Measurements from ENCODE around the gene TBC1D1. TPM values are rescaled to one million over a fixed set of nuclear protein-coding genes. Genes with fewer than 3 reads are reported as not detected.

Gene TBC1D1
- polyA plus RNA-seq, 1 experiment: 50.7 TPM

- DNase-seq (ENCODE audit: low read depth, low spot score): no peak
- peaks cover 7% of the 10 kb centered on the region for H3K27me3 ChIP-seq (ENCODE audit: control insufficient read depth, insufficient read depth, low read length)
- no peak overlapping the region for H3K27ac ChIP-seq (ENCODE audit: low read depth, low read length)
- POLR2A ChIA-PET: no interaction called here
- no peaks in the 10 kb centered on the region for H3K9me3 ChIP-seq (ENCODE audit: control insufficient read depth, insufficient read depth, low read length)
- H3K4me3 ChIP-seq (ENCODE audit: low read depth, low read length): no peak overlapping the region
- CTCF ChIA-PET: no interaction called here
- TF ChIP-seq CTCF (IDR thresholded peaks at IDR 0.05; ENCODE audit: low read depth, low read length): no peak
These were observed 43.2 kb downstream of the TBC1D1 start for GRCh38 chr4:37934096-37934495.

- DNase-seq (ENCODE audit: low read depth, low spot score): no peak
- no peak overlapping the region for H3K4me3 ChIP-seq (ENCODE audit: low read depth, low read length)
- TF ChIP-seq CTCF (IDR thresholded peaks at IDR 0.05; ENCODE audit: low read depth, low read length): no peak
- ChIA-PET POLR2A (no interaction called here), CTCF (no interaction called here)
- no peak overlapping the region for H3K27ac ChIP-seq (ENCODE audit: low read depth, low read length)
- no peaks in the 10 kb centered on the region for H3K9me3 ChIP-seq (ENCODE audit: control insufficient read depth, insufficient read depth, low read length)
- peaks cover 7% of the 10 kb centered on the region for H3K27me3 ChIP-seq (ENCODE audit: control insufficient read depth, insufficient read depth, low read length)
These were observed 43.7 kb downstream of the TBC1D1 start for GRCh38 chr4:37934609-37935008.

GRCh38 chr4:37935026-37935425 is 44.1 kb downstream of the TBC1D1 start:
- CTCF ChIA-PET: interaction anchor here (0.8 kb wide), 1 partner anchor 17 kb away, joined by 3 read pairs; no protein-coding TSS in a partner anchor
- Histone ChIP-seq H3K27me3 (ENCODE audit: control insufficient read depth, insufficient read depth, low read length) (peaks cover 7% of the 10 kb centered on the region), H3K4me3 (ENCODE audit: low read depth, low read length) (no peak overlapping the region), H3K27ac (ENCODE audit: low read depth, low read length) (no peak overlapping the region), H3K9me3 (ENCODE audit: control insufficient read depth, insufficient read depth, low read length) (no peaks in the 10 kb centered on the region)
- DNase-seq (ENCODE audit: low read depth, low spot score): no peak
- no peak for TF ChIP-seq CTCF (IDR thresholded peaks at IDR 0.05; ENCODE audit: low read depth, low read length)
- POLR2A ChIA-PET: no interaction called here

- 0 out of 2 replicates have a peak, but pooled peaks have one; percentile 3 for TF ChIP-seq CTCF (IDR thresholded peaks at IDR 0.05; ENCODE audit: low read depth, low read length)
- peaks cover 7% of the 10 kb centered on the region for H3K27me3 ChIP-seq (ENCODE audit: control insufficient read depth, insufficient read depth, low read length)
- no peak overlapping the region for H3K27ac ChIP-seq (ENCODE audit: low read depth, low read length)
- ChIA-PET CTCF (interaction anchor here (0.6 kb wide), 1 partner anchor 116 kb away, joined by 3 read pairs; no protein-coding TSS in a partner anchor), POLR2A (no interaction called here)
- no peak overlapping the region for H3K4me3 ChIP-seq (ENCODE audit: low read depth, low read length)
- H3K9me3 ChIP-seq (ENCODE audit: control insufficient read depth, insufficient read depth, low read length): no peaks in the 10 kb centered on the region
- DNase-seq (ENCODE audit: low read depth, low spot score): no peak
These were observed 46.1 kb downstream of the TBC1D1 start for GRCh38 chr4:37936889-37937498.

GRCh38 chr4:37938208-37938607 is 47.3 kb downstream of the TBC1D1 start:
- Histone ChIP-seq H3K27me3 (ENCODE audit: control insufficient read depth, insufficient read depth, low read length) (peaks cover 7% of the 10 kb centered on the region), H3K9me3 (ENCODE audit: control insufficient read depth, insufficient read depth, low read length) (no peaks in the 10 kb centered on the region), H3K27ac (ENCODE audit: low read depth, low read length) (no peak overlapping the region), H3K4me3 (ENCODE audit: low read depth, low read length) (no peak overlapping the region)
- ChIA-PET CTCF (no interaction called here), POLR2A (no interaction called here)
- no peak for TF ChIP-seq CTCF (IDR thresholded peaks at IDR 0.05; ENCODE audit: low read depth, low read length)
- DNase-seq (ENCODE audit: low read depth, low spot score): no peak

Data from AG04450 (cell line).